ENCODE data around the gene VEPH1. TPM values are rescaled to one million over a fixed set of nuclear protein-coding genes. Genes with fewer than 3 reads are reported as not detected.

The VEPH1 gene
- total RNA-seq, 4 donors from 2014 or later, result 0.59 to 4.7 (median 2.7) TPM

DNA sequence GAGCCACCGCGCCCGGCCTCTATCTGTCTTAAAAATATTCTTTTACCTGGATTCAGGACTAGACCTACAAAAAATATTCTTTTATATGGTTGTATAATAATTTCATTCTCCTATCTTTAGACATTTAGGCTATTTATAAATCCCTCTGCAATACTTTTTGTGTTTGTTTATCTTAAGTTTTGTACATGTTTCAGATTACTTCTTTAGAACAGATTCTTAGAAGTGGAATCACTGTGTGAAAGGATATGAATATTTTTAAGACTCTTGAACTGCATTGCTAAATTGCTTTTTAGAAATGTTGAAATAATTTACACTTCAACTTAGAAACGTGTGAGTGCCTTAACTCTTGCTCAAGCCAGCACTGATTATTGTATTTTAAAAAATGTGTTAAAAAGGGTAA, 197.8 kb downstream of the VEPH1 start:
- intact Hi-C loops (cut with DNase I; ENCODE audit: low total_unique reads), result no loop called here
- H3K4me3 ChIP-seq (ENCODE audit: low read depth, poor library complexity, severe bottlenecking), result no peak overlapping the region
- WGBS, 2 donors, result 87 to 90% methylated on average over 4 of the region's 4 CpGs
- TF ChIP-seq CTCF (IDR thresholded peaks at IDR 0.05) (no peak), POLR2A (IDR thresholded peaks at IDR 0.05) (no peak)
- DNase-seq (ENCODE audit: low spot score in 2 of 2), result no peak

DNA sequence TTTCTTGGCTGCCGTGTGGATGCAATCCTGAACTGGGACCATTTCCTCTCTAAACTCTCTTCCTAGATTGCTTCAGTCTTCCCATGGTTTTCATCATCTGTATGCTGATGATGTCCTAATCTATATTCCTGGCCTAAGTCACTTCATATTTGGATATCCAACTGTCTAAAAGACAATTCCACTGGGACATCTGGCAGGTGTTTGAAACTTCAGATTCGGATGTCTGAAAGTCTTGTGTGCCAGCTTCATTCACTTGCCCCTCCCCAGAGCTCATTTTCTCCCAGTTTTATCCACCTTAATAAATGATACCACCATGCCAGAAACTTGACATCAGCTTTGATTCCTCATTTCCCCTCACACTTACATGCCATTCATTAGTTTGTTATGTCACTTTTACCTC, 201.5 kb downstream of the VEPH1 start:
- H3K4me3 ChIP-seq (ENCODE audit: low read depth, poor library complexity, severe bottlenecking), result no peak overlapping the region
- WGBS, 2 donors, result 83 to 95% methylated on average over 2 of the region's 2 CpGs
- DNase-seq (ENCODE audit: low spot score in 2 of 2), result no peak
- TF ChIP-seq CTCF (IDR thresholded peaks at IDR 0.05), result no peak
- no peak for TF ChIP-seq POLR2A (IDR thresholded peaks at IDR 0.05)
- intact Hi-C loops (cut with DNase I; ENCODE audit: low total_unique reads), result no loop called here

- no peak for TF ChIP-seq CTCF (IDR thresholded peaks at IDR 0.05)
- TF ChIP-seq POLR2A (IDR thresholded peaks at IDR 0.05), result no peak
- intact Hi-C loops (cut with DNase I; ENCODE audit: low total_unique reads), result no loop called here
- DNase-seq (ENCODE audit: low spot score in 2 of 2), result no peak
- 90 to 95% methylated on average over 9 of the region's 9 CpGs for WGBS, 2 donors
- no peak overlapping the region for H3K4me3 ChIP-seq (ENCODE audit: low read depth, poor library complexity, severe bottlenecking)
These were observed 202.1 kb downstream of the VEPH1 start for GRCh38 chr3:157300981-157301663.

DNA sequence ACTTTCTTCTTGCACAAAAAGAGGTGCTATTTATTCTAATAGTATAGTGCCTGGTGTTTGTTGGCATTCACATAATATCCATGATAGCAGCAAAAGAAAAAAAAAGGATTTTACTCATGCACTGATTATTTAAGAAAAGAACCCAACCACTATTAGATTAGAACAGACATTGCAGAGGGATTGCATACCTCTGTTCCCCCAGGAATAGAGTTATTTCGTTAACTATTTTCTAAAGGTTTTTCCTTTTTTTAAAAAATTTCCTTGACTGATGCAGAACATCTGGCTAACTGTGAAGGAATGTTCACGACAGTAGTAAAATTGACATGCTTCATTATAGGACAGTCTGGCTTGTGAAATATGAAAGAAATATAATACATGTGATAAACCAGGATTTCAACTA, 203.1 kb downstream of the VEPH1 start:
- H3K4me3 ChIP-seq (ENCODE audit: low read depth, poor library complexity, severe bottlenecking), result no peak overlapping the region
- TF ChIP-seq CTCF (IDR thresholded peaks at IDR 0.05), result no peak
- TF ChIP-seq POLR2A (IDR thresholded peaks at IDR 0.05), result no peak
- DNase-seq (ENCODE audit: low spot score in 2 of 2), result no peak
- 55 to 57% methylated on average over 2 of the region's 2 CpGs for WGBS, 2 donors
- intact Hi-C loops (cut with DNase I; ENCODE audit: low total_unique reads), result no loop called here

DNA sequence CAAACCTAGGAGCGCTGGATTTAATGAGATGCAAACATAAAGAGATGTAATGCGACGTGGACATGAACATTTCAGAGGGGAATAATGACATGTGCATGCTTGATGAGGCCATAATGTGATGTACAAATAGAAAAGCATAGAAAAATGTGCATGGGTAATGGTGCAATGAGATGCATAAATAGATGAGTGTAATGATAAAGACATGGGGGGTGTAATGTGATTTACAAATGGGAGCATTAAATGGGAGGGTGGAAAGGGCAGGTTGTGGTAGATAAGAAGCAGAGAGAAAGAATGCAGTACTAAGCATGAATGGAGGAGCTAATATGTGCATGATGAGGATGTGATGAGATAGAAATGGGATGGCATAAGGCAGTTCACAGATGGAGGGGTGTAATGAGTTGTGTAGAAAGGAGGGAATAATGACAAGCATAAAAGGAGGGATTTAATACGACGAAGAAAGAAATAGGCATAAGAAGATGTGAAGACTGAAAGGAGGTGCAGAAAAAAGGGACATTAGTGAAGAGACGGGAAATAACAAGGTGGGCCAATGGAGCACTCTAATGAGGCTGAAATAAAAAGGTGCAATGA, 205.8 kb downstream of the VEPH1 start:
- no peak for DNase-seq (ENCODE audit: low spot score in 2 of 2)
- TF ChIP-seq CTCF (IDR thresholded peaks at IDR 0.05), result no peak
- no peak for TF ChIP-seq POLR2A (IDR thresholded peaks at IDR 0.05)
- 94 to 95% methylated on average over 6 of the region's 6 CpGs for WGBS, 2 donors
- no peak overlapping the region for H3K4me3 ChIP-seq (ENCODE audit: low read depth, poor library complexity, severe bottlenecking)
- intact Hi-C loops (cut with DNase I; ENCODE audit: low total_unique reads), result no loop called here

GRCh38 chr3:157294953-157295352, 208.3 kb downstream of the VEPH1 start:
- no peak overlapping the region for H3K4me3 ChIP-seq (ENCODE audit: low read depth, poor library complexity, severe bottlenecking)
- DNase-seq (ENCODE audit: low spot score in 2 of 2), result no peak
- intact Hi-C loops (cut with DNase I; ENCODE audit: low total_unique reads), result no loop called here
- TF ChIP-seq POLR2A (IDR thresholded peaks at IDR 0.05) (no peak), CTCF (IDR thresholded peaks at IDR 0.05) (no peak)

Measured in lower leg skin (tissue), 4 donors.